WTC11 (cell line): ENCODE results near the gene TUNAR. TPM values are rescaled to one million over a fixed set of nuclear protein-coding genes. Genes with fewer than 3 reads are reported as not detected.

Experiments used
- ATAC-seq: fragments of 200-7000 bp; cut with Tn5 transposase; 2 replicates; pipeline ENCODE4 v1.10.0; 2021; ENCODE audit warnings: mild to moderate bottlenecking, moderate library complexity
- CTCF ChIA-PET: fragments of 300-600 bp; sonication (Branson Sonifier 250); formaldehyde crosslinking; loops from one replicate; lab custom pipeline; 2021; ENCODE audit warnings: antibody characterized with exemption; lab: Charles Lee
- POLR2A ChIA-PET: fragments of 350-600 bp; sonication (Branson Sonifier 250); formaldehyde crosslinking; loops from one replicate; lab custom pipeline; 2021; ENCODE audit warnings: antibody characterized with exemption; lab: Charles Lee
- DNase-seq: peaks from one replicate; pipeline ENCODE4 v3.0.0; 2021; ENCODE audit warnings: low spot score
- H3K27ac Mint-ChIP-seq: 2 replicates; pipeline ENCODE4 v1.8.0; 2021; ENCODE audit warnings: mixed read lengths
- H3K27me3 Mint-ChIP-seq: 2 replicates; pipeline ENCODE4 v1.8.0; 2021; ENCODE audit warnings: low read depth, mild to moderate bottlenecking, moderate library complexity, mixed read lengths
- H3K36me3 Mint-ChIP-seq: 2 replicates; pipeline ENCODE4 v1.8.0; 2021; ENCODE audit warnings: mixed read lengths
- H3K4me1 Mint-ChIP-seq: 2 replicates; pipeline ENCODE4 v1.8.0; 2022; ENCODE audit warnings: mixed read lengths
- H3K4me3 Mint-ChIP-seq: 2 replicates; pipeline ENCODE4 v1.8.0; 2021; ENCODE audit warnings: mild to moderate bottlenecking, moderate library complexity, mixed read lengths
- H3K9me3 Mint-ChIP-seq: 2 replicates; pipeline ENCODE4 v1.8.0; 2021; ENCODE audit warnings: mixed read lengths
- ARID4B ChIP-seq: sonication (generic); formaldehyde crosslinking; IDR thresholded peaks from 2 replicates; pipeline ENCODE4 v1.8.0; 2023; ENCODE audit warnings: missing genetic modification reagents, mild to moderate bottlenecking, borderline replicate concordance
- ELF4 ChIP-seq: sonication (generic); formaldehyde crosslinking; IDR thresholded peaks from 2 replicates; pipeline ENCODE4 v1.8.1; 2022; ENCODE audit warnings: low read depth, mild to moderate bottlenecking, moderate library complexity, missing genetic modification reagents
- FOXP1 ChIP-seq: sonication (generic); formaldehyde crosslinking; IDR thresholded peaks from 2 replicates; pipeline ENCODE4 v1.8.0; 2022; ENCODE audit warnings: missing genetic modification reagents, mild to moderate bottlenecking, moderate library complexity, borderline replicate concordance
- MXD4 ChIP-seq: fragments of 250-450 bp; sonication (Bioruptor Pico); IDR thresholded peaks from 2 replicates; pipeline ENCODE4 v1.8.0; 2021; ENCODE audit warnings: mild to moderate bottlenecking, moderate library complexity, borderline replicate concordance
- NFYB ChIP-seq: sonication (generic); formaldehyde crosslinking; conservative IDR thresholded peaks from 2 replicates; pipeline ENCODE4 v1.8.0; 2022; ENCODE audit warnings: low read depth, missing genetic modification reagents
- NR2C2 ChIP-seq: sonication (generic); formaldehyde crosslinking; IDR thresholded peaks from 2 replicates; pipeline ENCODE4 v1.8.0; 2022; ENCODE audit warnings: mild to moderate bottlenecking, missing genetic modification reagents
- SMAD3 ChIP-seq: sonication (generic); formaldehyde crosslinking; IDR thresholded peaks from 2 replicates; pipeline ENCODE4 v1.8.0; 2022; ENCODE audit warnings: missing genetic modification reagents, mild to moderate bottlenecking, borderline replicate concordance
- SMAD4 ChIP-seq: sonication (generic); formaldehyde crosslinking; IDR thresholded peaks from 2 replicates; pipeline ENCODE4 v1.8.0; 2022; ENCODE audit warnings: mild to moderate bottlenecking, missing genetic modification reagents
- SOX15 ChIP-seq: fragments of 250-450 bp; sonication (Bioruptor Pico); IDR thresholded peaks from 2 replicates; pipeline ENCODE4 v1.9.0; 2021; ENCODE audit warnings: mild to moderate bottlenecking
- TEAD1 ChIP-seq: sonication (generic); formaldehyde crosslinking; IDR thresholded peaks from 2 replicates; pipeline ENCODE4 v1.8.0; 2022; ENCODE audit warnings: mild to moderate bottlenecking, missing genetic modification reagents
- TP53 ChIP-seq: sonication (generic); formaldehyde crosslinking; IDR thresholded peaks from 2 replicates; pipeline ENCODE4 v1.8.1; 2023; ENCODE audit warnings: mild to moderate bottlenecking, missing genetic modification reagents
- USF2 ChIP-seq: sonication (generic); formaldehyde crosslinking; IDR thresholded peaks from 2 replicates; pipeline ENCODE4 v1.8.1; 2023; ENCODE audit warnings: mild to moderate bottlenecking, missing genetic modification reagents, moderate library complexity
- ZNF263 ChIP-seq: sonication (generic); formaldehyde crosslinking; IDR thresholded peaks from 2 replicates; pipeline ENCODE4 v1.8.1; 2022; ENCODE audit warnings: low read depth, mild to moderate bottlenecking, moderate library complexity, missing genetic modification reagents
- ZNF317 ChIP-seq: sonication (generic); formaldehyde crosslinking; IDR thresholded peaks from 2 replicates; pipeline ENCODE4 v1.8.1; 2023; ENCODE audit warnings: low read depth, mild to moderate bottlenecking, moderate library complexity, missing genetic modification reagents, borderline replicate concordance
- ZNF512 ChIP-seq: sonication (generic); formaldehyde crosslinking; IDR thresholded peaks from 2 replicates; pipeline ENCODE4 v1.8.1; 2022; ENCODE audit warnings: missing genetic modification reagents, borderline replicate concordance
- total RNA-seq: library from RNA; stranded (reverse); gene quantifications from 3 replicates; pipeline ENCODE4 v1.2.3, GENCODE V29; 2021
- TF ChIP-seq, protein P1 (sequence below): sonication (generic); formaldehyde crosslinking; IDR thresholded peaks from 2 replicates; pipeline ENCODE4 v1.8.1; 2023; ENCODE audit warnings: mild to moderate bottlenecking, moderate library complexity, missing genetic modification reagents
- TF ChIP-seq, protein P2 (sequence below): sonication (generic); formaldehyde crosslinking; conservative IDR thresholded peaks from 2 replicates; pipeline ENCODE4 v1.8.1; 2023; ENCODE audit warnings: mild to moderate bottlenecking, low read depth, missing genetic modification reagents, moderate library complexity
- TF ChIP-seq, protein P3 (sequence below): sonication (generic); formaldehyde crosslinking; IDR thresholded peaks from 2 replicates; pipeline ENCODE4 v1.8.0; 2022; ENCODE audit warnings: mild to moderate bottlenecking, missing genetic modification reagents
- TF ChIP-seq, protein P4 (sequence below): fragments of 250-450 bp; sonication (Bioruptor Pico); IDR thresholded peaks from 2 replicates; pipeline ENCODE4 v1.9.0; 2021; ENCODE audit warnings: moderate library complexity, mild to moderate bottlenecking, inconsistent platforms, borderline replicate concordance

The TUNAR gene
- total RNA-seq, 1 experiment from 2014 or later, result 36.3 TPM

GRCh38 chr14:95953111-95953724 lies 76.6 kb downstream of the TUNAR start:
- H3K4me3 Mint-ChIP-seq, result no peak overlapping the region
- ChIA-PET CTCF (no interaction called here), POLR2A (no interaction called here)
- peaks cover 77% of the 10 kb centered on the region for H3K4me1 Mint-ChIP-seq
- no peak overlapping the region for H3K27ac Mint-ChIP-seq
- peaks cover 15% of the 10 kb centered on the region for H3K36me3 Mint-ChIP-seq
- peaks cover 16% of the 10 kb centered on the region for H3K9me3 Mint-ChIP-seq
- ATAC-seq, result peak; percentile 9; the same call in 1 of the 2 replicates
- no peaks in the 10 kb centered on the region; the same call in 1 of the 2 replicates for H3K27me3 Mint-ChIP-seq
- DNase-seq, result peak; percentile 18
- TF ChIP-seq ZNF512, result no peak
- peak; percentile 77; the same call in 1 of the 2 replicates for TF ChIP-seq TEAD1 (CRISPR knock-in tag)
- no peak for TF ChIP-seq MXD4
- TF ChIP-seq TP53, result peak; percentile 44; the same call in 1 of the 2 replicates
- TF ChIP-seq ELF4 (CRISPR knock-in tag), result no peak
- no peak for TF ChIP-seq ZNF263 (CRISPR knock-in tag)
- TF ChIP-seq SOX15 (CRISPR knock-in tag), result no peak
- TF ChIP-seq SMAD4 (CRISPR knock-in tag), result no peak
- TF ChIP-seq, protein P1, sequence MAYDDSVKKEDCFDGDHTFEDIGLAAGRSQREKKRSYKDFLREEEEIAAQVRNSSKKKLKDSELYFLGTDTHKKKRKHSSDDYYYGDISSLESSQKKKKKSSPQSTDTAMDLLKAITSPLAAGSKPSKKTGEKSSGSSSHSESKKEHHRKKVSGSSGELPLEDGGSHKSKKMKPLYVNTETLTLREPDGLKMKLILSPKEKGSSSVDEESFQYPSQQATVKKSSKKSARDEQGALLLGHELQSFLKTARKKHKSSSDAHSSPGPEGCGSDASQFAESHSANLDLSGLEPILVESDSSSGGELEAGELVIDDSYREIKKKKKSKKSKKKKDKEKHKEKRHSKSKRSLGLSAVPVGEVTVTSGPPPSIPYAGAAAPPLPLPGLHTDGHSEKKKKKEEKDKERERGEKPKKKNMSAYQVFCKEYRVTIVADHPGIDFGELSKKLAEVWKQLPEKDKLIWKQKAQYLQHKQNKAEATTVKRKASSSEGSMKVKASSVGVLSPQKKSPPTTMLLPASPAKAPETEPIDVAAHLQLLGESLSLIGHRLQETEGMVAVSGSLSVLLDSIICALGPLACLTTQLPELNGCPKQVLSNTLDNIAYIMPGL (CRISPR knock-in tag), result no peak
- peak; percentile 15; the same call in 1 of the 2 replicates for TF ChIP-seq USF2
- peak; percentile 74; the same call in 1 of the 2 replicates for TF ChIP-seq SMAD3 (CRISPR knock-in tag)
- peak; percentile 72; the same call in 1 of the 2 replicates for TF ChIP-seq FOXP1 (CRISPR knock-in tag)
- TF ChIP-seq ARID4B (CRISPR knock-in tag), result 0 out of 2 replicates have a peak, but pooled peaks have one; percentile 58
- TF ChIP-seq ZNF317 (CRISPR knock-in tag), result 0 out of 2 replicates have a peak, but pooled peaks have one; percentile 27
- TF ChIP-seq NR2C2 (CRISPR knock-in tag), result no peak
- TF ChIP-seq, protein P2, sequence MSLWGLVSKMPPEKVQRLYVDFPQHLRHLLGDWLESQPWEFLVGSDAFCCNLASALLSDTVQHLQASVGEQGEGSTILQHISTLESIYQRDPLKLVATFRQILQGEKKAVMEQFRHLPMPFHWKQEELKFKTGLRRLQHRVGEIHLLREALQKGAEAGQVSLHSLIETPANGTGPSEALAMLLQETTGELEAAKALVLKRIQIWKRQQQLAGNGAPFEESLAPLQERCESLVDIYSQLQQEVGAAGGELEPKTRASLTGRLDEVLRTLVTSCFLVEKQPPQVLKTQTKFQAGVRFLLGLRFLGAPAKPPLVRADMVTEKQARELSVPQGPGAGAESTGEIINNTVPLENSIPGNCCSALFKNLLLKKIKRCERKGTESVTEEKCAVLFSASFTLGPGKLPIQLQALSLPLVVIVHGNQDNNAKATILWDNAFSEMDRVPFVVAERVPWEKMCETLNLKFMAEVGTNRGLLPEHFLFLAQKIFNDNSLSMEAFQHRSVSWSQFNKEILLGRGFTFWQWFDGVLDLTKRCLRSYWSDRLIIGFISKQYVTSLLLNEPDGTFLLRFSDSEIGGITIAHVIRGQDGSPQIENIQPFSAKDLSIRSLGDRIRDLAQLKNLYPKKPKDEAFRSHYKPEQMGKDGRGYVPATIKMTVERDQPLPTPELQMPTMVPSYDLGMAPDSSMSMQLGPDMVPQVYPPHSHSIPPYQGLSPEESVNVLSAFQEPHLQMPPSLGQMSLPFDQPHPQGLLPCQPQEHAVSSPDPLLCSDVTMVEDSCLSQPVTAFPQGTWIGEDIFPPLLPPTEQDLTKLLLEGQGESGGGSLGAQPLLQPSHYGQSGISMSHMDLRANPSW, result no peak
- TF ChIP-seq, protein P3, sequence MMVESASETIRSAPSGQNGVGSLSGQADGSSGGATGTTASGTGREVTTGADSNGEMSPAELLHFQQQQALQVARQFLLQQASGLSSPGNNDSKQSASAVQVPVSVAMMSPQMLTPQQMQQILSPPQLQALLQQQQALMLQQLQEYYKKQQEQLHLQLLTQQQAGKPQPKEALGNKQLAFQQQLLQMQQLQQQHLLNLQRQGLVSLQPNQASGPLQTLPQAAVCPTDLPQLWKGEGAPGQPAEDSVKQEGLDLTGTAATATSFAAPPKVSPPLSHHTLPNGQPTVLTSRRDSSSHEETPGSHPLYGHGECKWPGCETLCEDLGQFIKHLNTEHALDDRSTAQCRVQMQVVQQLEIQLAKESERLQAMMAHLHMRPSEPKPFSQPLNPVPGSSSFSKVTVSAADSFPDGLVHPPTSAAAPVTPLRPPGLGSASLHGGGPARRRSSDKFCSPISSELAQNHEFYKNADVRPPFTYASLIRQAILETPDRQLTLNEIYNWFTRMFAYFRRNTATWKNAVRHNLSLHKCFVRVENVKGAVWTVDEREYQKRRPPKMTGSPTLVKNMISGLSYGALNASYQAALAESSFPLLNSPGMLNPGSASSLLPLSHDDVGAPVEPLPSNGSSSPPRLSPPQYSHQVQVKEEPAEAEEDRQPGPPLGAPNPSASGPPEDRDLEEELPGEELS, result peak; percentile 84
- TF ChIP-seq, protein P4, sequence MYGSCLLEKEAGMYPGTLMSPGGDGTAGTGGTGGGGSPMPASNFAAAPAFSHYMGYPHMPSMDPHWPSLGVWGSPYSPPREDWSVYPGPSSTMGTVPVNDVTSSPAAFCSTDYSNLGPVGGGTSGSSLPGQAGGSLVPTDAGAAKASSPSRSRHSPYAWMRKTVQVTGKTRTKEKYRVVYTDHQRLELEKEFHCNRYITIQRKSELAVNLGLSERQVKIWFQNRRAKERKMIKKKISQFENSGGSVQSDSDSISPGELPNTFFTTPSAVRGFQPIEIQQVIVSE (CRISPR knock-in tag), result no peak
- 0 out of 2 replicates have a peak, but pooled peaks have one; percentile 14 for TF ChIP-seq NFYB (CRISPR knock-in tag)
